Astrocyte (in vitro differentiated cells and primary cell): Measurements from ENCODE around the gene PCLAF.

Source experiments
- EZH2 ChIP-seq: IDR thresholded peaks from 2 replicates; pipeline ENCODE4 v1.6.1; 2012; ENCODE audit warnings: mild to moderate bottlenecking, low read length, inconsistent platforms; ENCODE audit not compliant: insufficient read depth
- TF ChIP-seq, protein P1 (sequence below): IDR thresholded peaks from 2 replicates; pipeline ENCODE4 v1.5.1; 2011; ENCODE audit warnings: low read depth, mild to moderate bottlenecking, inconsistent platforms, low read length, moderate library complexity; ENCODE audit not compliant: insufficient read depth

DNA sequence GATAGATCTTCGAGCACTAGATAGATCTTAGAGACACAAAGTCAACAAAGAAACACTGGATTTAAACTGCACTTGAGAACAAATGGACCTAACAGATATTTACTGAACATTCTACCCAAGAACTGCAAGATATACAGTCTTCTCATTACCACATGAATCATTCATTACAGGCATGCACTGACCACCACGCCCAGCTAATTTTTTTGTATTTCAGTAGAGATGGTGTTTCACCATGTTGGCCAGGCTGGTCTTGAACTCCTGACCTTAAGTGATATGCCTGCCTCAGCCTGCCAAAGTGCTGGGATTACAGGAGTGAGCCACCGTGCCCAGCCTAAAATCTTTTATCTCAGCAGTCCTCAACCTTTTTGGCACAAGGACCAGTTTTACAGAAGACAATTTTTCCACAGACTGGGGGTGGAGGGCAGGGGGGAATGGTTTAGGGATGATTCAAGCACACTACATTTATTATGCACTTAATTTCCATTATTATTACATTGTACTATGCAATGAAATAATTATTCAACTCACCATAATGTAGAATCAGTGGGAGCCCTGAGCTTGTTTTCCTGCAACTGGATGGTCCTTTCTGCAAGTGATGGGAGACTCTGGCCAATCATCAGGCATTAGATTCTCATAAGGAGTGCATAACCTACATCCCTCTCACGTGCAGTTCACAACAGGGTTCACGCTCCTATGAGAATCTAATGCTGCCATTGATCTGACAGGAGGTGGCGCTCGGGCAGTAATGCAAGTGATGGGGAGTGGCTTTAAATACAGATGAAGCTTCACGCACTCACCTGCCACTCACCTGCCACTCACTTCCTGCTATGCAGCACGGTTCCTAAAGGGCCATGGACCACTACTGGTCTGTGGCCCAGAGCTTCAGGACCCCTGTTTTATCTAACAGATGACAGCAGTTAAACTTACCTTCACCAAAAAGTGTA lies 47.0 kb downstream of the PCLAF start:
- TF ChIP-seq, protein P1, sequence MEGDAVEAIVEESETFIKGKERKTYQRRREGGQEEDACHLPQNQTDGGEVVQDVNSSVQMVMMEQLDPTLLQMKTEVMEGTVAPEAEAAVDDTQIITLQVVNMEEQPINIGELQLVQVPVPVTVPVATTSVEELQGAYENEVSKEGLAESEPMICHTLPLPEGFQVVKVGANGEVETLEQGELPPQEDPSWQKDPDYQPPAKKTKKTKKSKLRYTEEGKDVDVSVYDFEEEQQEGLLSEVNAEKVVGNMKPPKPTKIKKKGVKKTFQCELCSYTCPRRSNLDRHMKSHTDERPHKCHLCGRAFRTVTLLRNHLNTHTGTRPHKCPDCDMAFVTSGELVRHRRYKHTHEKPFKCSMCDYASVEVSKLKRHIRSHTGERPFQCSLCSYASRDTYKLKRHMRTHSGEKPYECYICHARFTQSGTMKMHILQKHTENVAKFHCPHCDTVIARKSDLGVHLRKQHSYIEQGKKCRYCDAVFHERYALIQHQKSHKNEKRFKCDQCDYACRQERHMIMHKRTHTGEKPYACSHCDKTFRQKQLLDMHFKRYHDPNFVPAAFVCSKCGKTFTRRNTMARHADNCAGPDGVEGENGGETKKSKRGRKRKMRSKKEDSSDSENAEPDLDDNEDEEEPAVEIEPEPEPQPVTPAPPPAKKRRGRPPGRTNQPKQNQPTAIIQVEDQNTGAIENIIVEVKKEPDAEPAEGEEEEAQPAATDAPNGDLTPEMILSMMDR = no peak
- no peak for TF ChIP-seq EZH2
